ENCODE data around the gene KRT5. TPM values are rescaled to one million over a fixed set of nuclear protein-coding genes. Genes with fewer than 3 reads are reported as not detected.

Gene KRT5
- total and polyA plus RNA-seq, 10 of the 15 experiments (the other 5 are each of a cell fraction or from before 2014, with no cell fraction given) = 1.6 TPM; not detected in 9

- ChIA-PET SMC1A (ENCODE audit: uncharacterized antibody, unreplicated experiment) (no interaction called here), POLR2A (no interaction called here), CTCF (interaction anchor here (1.2 kb wide), 1 partner anchor 10 kb away, joined by 4 read pairs; no protein-coding TSS in a partner anchor), RAD21 (ENCODE audit: unreplicated experiment) (no interaction called here)
- H2AFZ ChIP-seq (ENCODE audit: control insufficient read depth, low read depth, low read length) = no peak overlapping the region
- H3K9me3 ChIP-seq (replicated peaks; ENCODE audit: control insufficient read depth, insufficient read depth, low read length) = no peaks in the 10 kb centered on the region
- intact Hi-C loops (cut with micrococcal nuclease; ENCODE audit: unreplicated experiment) = no loop called here
- no peak for ATAC-seq
- no peaks in the 10 kb centered on the region for H3K36me3 ChIP-seq (ENCODE audit: control insufficient read depth in 2 of 2, insufficient read depth in 2 of 2, low read length in 1 of 2)
- TF ChIP-seq CBX3 (IDR thresholded peaks at IDR 0.05; ENCODE audit: borderline replicate concordance, low read depth) (no peak), HDGF (IDR thresholded peaks at IDR 0.05) (no peak), KLF5 (IDR thresholded peaks at IDR 0.05; ENCODE audit: partially characterized antibody) (no peak), SKIL (IDR thresholded peaks at IDR 0.05; ENCODE audit: low read depth, poor library complexity, severe bottlenecking) (no peak), MYC (IDR thresholded peaks at IDR 0.05; ENCODE audit: insufficient read depth, insufficient read length, insufficient replicate concordance, low read length, severe bottlenecking) (no peak), IRF5 (IDR thresholded peaks at IDR 0.05; ENCODE audit: borderline replicate concordance) (no peak), CHD1 (IDR thresholded peaks at IDR 0.05; ENCODE audit: low read depth, low read length) (no peak), IRF3 (IDR thresholded peaks at IDR 0.05) (no peak), BCLAF1 (IDR thresholded peaks at IDR 0.05) (no peak), IKZF2 (IDR thresholded peaks at IDR 0.05) (no peak), USF1 (IDR thresholded peaks at IDR 0.05; ENCODE audit: borderline replicate concordance, extremely low read length, insufficient read depth, low read depth, low read length) (no peak), POLR2A (IDR thresholded peaks at IDR 0.05; ENCODE audit: low read depth, low read length) (no peak), NR2C2 (IDR thresholded peaks at IDR 0.05; ENCODE audit: borderline replicate concordance, control insufficient read depth, insufficient read length, low read depth) (no peak), NRF1 (conservative IDR thresholded peaks at IDR 0.05; ENCODE audit: low read depth, low read length) (no peak), ETV6 (conservative IDR thresholded peaks at IDR 0.05 in 1 of 2, IDR thresholded peaks at IDR 0.05 in 1 of 2; ENCODE audit: borderline replicate concordance in 1 of 2, low read depth in 1 of 2) (no peak), NR2F1 (conservative IDR thresholded peaks at IDR 0.05) (no peak), POU2F2 (IDR thresholded peaks at IDR 0.05; ENCODE audit: borderline replicate concordance, low read depth, low read length) (no peak)
- no TSS peak for BruUV-seq (replicated peaks)
- H3K27ac ChIP-seq (ENCODE audit: control insufficient read depth, insufficient read depth) = no peak overlapping the region
- no peak overlapping the region for H3K4me3 ChIP-seq
- WGBS (ENCODE audit: insufficient coverage, insufficient replicate concordance, low lambda C conversion rate, missing lambda C conversion rate) = 0% methylated on average over 2 of the region's 2 CpGs
- no peaks in the 10 kb centered on the region for H3K4me1 ChIP-seq (ENCODE audit: control insufficient read depth, insufficient read depth, low read length)
- no peak overlapping the region for H3K9ac ChIP-seq (ENCODE audit: control insufficient read depth, insufficient read depth, low read length)
- no peak for DNase-seq (ENCODE audit: low read depth, low spot score)
- H3K27me3 ChIP-seq (replicated peaks in 1 of 2; ENCODE audit: control insufficient read depth in 2 of 2, insufficient read depth in 2 of 2, low read length in 1 of 2) = peaks cover 0 to 2% of the 10 kb centered on the region in 2 experiments; a peak in 2 of 4 replicates
- no peak overlapping the region for H3K4me2 ChIP-seq (ENCODE audit: control insufficient read depth, insufficient read depth)
- FAIRE-seq = no peak
- in situ Hi-C loops (cut with MboI) = no loop called here
- no peaks in the 10 kb centered on the region for H4K20me1 ChIP-seq (ENCODE audit: control insufficient read depth, insufficient read depth)
- no peaks in the 10 kb centered on the region for H3K79me2 ChIP-seq (ENCODE audit: control insufficient read depth, insufficient read depth, low read length)
Measured at GRCh38 chr12:52530905-52531304, 10.7 kb upstream of the KRT5 start.

Measured in GM12878 (cell line).